GM18498 (cell line): ENCODE measurements around the gene RAB10.
"Not testable (repeated sequence)": the region's sequence is repeated elsewhere in the genome, so short reads cannot be mapped to it uniquely, and the experiment has no call there.

Source experiments
- ATAC-seq: cut with Tn5 transposase; IDR thresholded peaks from one replicate; pipeline ENCODE4 v1.9.1; 2021; ENCODE audit warnings: mild to moderate bottlenecking, moderate library complexity; ENCODE audit not compliant: unreplicated experiment

The RAB10 gene

DNA sequence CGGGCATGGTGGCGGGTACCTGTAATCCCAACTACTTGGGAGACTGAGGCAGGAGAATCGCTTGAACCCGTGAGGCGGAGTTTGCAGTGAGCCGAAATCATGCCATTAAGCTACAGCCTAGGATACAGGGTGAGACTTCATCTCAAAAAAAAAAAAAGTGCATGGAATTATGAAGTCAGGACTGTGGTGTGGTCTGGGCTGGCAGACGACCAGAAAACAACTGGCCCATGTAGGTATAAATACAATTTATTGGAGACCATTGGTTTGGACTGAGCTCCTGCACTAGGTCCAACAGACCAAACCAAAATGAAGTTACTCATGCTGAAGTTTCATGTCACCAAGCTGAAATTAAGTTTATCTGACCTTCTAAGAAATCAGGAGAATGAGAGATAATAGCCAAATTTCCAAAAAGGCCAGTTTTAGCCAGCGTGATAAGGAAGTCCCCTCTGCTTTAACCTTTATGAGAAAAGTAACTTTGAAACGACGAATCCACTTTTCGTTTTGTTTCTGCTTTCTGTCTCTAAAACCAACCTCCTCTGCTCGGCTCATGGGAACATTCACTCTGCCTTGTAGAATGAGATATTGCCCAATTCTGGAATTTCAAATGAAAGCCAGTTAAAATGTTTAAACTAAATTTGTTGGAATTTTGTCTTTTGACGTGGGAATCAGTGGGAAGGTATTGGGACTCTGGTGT is 17.7 kb upstream of the RAB10 start:
- ATAC-seq: no peak

DNA sequence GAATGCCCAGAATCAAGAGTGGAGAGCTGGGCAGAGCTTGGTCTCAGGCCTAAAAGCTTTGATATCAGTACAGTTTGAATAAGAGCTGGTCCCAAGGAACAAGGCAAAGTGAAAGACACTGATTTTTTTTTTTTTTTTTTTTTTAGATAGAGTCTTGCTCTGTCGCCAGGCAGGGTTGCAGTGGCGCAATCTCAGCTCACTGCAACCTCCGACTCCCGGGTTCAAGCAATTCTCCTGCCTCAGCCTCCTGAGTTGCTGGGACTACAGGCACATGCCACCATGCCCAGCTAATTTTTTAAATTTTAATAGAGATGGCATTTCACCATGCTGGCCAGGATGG is 17.2 kb upstream of the RAB10 start:
- not testable (repeated sequence) for ATAC-seq

DNA sequence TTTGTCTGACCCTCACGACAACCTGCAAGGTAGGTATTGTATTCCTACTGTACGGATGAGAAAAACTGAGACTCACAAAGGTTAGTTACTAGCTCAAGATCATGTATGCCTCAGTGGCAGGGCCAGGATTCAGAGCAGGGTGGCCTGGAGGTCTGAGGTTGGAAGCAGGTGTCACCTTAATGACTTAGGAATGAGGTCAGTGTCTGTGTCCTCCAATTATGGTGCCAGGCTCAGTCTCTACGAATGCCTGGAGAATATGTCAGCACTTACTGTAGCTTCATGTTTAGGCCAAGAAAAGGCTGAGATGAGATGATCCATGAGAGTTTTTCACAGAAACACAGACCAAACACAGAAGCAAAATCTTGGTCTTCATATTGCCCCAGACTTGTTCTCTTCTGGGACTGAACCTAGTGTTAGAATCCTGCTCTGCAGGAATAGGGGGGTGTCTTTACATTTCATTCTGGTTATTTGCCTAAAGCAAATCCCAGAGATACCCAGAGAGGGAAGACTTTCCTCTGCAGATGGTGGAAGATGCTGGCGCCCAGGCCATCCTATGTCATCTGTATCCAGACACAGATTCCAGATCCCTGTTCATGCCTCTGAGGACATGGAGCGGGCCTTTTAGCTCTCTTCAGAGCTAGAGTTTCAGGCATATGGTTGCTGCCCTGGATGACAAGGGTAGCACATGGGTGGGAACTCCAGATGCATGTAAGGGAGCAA is 16.3 kb upstream of the RAB10 start:
- no peak for ATAC-seq

DNA sequence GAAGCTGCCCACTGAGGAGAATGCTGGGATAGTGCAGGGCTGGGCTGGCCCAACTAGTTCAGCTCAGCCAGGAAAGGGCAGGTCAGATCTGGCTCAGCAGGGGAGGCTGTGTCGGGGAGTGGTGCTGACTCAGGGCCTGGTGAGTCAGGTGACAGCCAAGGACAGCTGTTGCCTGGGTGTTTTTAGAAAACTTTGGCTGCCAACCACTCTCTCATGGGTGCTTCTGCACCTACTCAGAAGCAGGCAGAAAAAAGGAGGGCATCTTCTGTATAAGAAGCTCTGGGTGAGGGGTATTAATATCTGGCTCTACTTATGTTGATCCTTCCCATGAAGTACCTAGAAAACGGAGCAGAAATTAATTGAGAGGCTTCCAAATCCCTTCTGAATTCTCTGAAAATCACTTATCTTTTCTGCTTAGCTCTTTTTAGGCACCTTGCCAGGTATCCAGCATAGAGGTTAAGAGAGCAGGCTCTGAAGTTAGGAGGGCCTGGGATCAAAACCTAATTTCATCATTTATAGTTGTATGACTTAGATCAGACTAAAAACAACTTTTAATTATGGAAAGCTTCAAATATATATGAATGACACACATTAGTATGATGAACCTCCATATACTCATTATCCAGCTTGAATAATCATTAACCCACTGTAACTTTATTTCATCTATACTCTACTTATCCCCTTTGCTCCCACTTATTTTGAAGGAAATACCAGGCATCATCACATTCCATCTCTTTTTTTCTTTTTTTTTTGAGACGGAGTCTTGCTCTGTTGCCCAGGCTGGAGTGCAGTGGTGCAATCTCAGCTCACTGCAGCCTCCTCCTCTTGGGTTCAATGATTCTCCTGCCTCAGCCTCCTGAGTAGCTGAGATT is 15.5 kb upstream of the RAB10 start:
- ATAC-seq: no peak

DNA sequence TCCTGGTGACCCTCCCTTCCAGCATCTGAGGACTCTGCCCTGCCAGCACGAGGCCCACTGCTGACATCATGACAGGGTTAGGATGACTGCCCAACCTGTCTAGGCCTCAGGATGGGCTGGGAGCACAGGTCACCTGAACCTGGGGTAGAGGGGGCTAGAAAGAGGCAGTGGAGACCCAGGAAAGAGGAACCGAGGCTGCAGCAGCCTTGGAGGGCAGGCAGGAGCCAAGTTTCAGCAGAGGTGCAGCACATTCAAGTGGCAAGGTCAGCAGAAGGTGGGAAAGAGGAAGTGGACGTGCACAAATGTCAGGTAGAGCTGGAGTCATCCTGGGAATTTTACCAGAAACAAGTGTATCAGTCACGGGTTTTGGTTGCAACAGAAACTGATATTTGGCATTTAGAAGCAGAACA is 13.6 kb upstream of the RAB10 start:
- no peak for ATAC-seq

DNA sequence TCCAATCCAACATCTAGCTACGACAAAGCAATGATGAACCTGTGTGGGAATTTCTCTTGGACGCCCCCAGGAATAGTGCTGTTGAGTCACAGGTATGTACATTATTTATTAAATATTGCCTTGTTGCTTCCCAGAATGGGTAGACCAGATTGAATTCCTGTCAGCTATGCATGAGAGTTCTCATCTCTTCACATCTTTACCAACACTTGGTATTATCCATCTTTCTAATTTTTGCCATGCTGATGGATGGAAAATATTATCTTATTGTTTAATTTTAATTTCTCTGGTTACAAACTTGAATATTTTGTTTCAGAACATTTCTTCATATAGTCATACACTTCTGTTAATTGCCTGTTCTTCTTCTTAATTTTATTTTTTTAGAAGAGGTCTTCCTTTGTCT is 9.6 kb upstream of the RAB10 start:
- ATAC-seq: no peak

DNA sequence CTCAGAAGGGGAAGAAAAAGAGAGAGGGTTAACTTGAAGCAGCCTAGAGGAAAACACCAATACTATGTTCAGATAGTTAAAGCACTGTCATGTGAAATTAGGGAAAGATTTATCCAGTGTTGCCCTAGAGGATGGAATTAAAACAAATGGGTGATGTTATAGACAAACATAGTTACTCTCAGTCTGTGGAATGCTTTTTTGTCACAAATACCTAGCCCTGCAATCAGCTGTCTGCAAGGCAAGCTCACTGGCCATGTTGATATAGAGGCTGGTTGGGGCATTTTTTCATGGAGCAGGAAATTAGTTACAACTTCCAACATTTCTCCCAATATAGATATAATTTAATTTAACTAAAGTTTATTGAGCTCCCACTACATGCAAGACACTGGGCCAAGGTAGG is 8.4 kb upstream of the RAB10 start:
- ATAC-seq: no peak

DNA sequence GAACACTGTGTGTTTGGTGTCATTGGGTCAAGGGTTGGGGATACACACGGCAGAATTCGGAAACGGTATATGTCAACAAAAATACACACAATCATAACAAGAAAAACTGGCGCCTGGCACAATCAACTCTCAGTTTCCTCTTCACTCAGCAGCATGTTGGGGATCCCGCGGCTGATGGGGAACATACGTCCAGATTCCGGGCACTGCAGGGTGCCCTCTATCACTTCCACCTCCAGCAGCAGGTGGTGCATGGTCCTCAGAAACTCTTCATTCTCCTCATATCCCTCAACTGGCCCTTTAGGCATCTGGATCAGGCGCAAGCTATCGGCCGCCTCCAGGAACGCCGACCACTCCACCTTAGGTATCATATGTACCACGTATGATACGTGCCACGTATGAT is 5.8 kb upstream of the RAB10 start:
- not testable (repeated sequence) for ATAC-seq

DNA sequence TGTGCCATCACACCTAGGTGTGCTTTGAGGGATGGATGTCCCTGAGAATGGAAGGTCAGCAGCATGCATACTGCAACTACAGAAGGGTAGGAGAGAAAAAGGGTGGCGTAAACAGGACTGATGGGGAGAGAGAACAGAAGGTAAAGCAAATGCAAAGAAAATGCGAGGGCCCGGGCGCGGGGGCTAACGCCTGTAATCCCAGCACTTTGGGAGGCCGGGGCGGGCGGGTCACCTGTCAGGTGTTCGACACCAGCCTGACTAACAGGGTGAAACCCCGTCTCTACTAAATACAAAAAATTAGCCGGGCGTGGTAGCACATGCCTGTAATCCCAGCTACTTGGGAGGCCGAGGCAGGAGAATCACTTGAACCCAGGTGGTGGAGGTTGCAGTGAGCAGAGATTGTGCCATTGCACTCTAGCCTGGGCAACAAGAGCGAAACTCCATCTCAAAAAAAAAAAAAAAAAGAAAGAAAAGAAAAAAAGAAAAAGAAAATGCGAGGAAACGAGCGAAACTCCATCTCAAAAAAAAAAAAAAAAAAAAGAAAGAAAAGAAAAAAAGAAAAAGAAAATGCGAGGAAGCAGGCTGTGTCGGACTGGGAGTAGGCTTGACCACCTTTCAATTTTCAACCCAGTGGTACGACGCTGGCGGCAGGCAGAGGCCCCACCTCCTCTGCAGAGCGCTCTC is 1.2 kb upstream of the RAB10 start:
- peak; percentile 3 for ATAC-seq

DNA sequence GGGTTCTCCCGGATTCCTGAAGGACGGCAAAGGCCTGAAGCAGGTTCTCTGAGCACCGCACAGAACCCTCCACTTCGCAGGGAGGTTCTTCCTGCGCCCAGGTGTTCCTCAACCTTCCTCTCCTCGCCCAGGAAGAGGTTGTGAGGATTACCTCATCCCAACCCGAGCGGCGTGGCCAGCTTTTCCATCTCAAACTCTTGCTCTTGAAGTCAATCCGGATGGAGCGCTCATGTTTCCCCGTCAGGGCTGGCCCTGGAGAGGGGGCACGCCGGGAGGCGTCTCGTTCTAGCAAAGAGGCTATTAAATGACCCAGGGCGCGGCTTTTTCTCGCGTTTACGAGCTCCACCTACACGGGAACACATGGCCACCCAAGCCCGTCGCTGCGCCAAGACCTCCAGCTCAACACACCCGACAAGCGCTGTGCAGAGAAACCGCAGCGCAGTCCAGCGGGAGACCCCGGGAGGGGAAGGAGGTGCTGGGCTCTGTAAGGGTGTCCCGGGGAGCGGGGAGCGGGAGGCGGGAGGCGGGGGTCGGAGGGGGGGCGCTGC is 540 bp upstream of the RAB10 start:
- ATAC-seq: peak; percentile 33

DNA sequence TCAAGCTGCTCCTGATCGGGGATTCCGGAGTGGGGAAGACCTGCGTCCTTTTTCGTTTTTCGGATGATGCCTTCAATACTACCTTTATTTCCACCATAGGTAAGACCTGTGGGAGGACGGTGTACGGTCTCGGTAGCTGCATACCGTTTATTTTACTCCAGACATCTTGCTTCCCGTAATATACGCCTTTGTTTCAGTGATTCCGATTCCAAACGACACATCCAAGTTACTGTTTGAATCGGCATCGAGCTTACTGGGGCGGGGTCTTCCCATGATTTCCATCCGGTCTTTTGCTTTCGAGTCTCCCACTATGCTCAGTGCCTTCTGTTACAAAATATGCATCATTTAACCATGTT is 731 bp downstream of the RAB10 start:
- ATAC-seq: no peak

DNA sequence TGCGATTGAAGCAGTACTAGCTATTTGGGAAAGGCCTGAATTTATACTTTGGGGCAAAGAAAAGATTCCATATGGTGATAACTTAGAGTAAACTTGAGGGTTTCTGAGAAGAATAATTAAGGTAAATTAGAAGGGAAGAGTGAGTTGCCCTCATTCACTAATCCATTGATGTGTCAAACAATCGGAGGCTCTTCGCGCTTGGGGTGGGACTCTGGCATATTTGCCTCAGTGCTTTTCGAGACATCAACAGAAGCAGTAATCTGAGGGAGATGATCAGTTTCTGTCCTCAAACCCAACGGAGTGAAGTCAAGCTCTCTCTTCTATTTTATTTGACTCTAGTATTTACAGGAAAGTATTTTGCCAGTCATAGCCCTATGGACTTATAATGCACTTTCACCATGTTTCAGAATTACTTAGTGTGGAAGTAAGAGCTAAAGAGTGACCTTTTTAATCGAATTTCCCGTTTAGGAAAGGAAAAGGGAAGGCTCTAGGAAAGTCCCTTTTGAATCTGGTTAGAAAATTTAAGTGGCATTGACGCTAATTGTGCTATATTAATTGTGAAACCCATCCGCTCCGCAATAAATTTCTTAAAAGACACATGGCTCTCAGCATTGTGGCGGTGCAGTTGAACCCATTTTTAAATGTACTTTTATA is 1.3 kb downstream of the RAB10 start:
- ATAC-seq: no peak

DNA sequence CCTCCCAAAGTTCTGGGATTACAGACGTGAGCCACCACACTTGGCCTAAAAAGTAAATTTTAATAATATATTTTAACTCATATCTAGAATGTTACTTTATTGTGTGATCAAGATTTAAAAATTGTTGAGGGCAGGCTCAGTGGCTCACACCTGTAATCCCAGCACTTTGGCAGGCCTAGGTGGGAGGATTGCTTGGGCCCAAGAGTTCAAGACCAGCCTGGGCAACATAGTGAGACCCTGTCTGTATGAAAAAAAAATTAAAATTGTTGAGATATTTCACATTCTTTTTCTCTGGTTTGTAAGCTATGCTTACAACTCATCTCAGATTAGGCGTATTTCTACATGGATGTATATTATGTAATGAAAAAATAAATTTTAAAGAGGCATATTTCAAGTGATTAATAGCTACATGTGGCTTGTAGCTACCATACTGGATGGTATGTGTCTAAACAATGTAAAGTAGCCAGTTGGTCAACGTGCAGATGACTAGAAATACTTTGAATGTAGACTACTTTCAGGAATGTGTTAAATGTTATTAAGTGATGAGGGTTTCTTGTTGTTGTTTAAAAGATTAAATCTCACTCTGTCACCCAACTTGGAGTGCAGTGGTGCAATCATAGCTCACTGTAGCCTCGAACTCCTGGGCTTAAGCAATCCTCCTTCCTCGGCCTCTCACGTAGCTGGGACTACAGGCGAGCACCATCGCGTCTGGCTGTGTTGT is 5.9 kb downstream of the RAB10 start:
- ATAC-seq: no peak

DNA sequence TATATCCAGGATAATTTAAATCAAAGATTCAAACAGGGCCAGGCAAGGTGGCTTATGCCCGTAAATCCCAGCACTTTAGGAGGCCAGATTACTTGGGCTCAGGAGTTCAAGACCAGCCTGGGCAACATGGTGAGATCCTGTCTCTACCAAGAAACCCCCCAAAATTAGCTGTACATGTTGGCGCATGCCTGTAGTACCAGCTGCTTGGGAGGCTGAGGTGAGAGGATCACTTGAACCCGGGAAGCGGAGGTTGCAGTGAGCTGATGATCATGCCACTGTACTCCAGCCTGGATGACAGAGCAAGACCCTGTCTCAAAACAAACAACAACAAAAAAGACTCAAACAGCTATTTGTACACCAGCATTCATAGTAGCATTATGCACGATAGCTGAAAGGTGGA is 9.2 kb downstream of the RAB10 start:
- ATAC-seq: no peak

DNA sequence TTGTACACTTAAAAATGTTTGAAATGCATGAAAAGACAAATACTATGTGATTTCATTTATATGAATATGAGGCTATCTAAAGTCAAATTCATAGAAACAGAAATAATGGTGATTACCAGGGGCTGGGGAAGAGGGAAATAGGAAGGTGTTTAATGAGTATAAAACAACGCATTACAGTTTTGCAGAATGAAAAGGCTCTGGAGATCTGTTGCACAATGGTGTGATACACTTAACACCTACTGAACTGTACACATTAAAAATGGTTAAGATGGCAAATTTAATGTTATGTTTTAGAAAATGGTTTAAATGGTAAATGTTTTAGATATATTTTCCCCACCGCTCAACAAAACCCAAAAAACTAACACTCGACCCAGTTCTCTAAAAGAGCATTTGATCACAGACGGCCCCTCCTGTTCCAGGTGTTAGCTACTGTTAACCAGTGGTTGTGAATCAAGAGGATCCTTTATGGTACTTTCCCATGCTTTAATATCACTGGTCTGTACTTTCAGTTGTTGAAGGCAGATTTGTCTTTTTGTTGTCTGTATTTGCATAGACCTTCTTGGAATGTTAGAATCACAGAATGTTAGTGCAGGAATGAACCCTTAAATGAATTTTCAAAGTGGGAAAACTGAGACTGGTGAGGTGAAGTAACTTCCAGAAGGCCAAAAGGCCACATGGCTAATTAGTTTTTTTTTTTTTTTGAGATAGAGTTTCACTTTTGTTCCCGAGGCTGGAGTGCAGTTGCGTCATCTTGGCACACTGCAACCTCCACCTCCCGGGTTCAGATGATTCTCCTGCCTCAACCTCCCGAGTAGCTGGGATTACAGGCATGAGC is 10.2 kb downstream of the RAB10 start:
- ATAC-seq: no peak

DNA sequence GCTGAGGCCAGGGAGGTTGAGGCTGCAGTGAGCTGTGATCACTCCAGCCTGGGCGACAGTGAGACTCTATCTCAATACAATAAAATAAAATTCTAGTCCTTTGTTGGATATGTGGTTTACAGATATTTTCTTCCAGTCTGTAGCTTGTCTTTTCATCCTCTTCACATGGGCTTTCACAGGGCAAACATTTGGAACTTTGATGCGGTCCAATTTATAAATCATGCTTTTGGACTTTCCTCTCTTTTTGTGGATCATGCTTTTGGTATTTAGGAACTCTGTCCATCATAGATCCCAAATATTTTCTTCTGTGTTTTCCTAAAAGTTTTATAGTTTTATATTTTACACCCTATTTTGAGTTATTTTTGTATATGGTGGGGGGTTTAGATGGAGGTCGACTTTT is 14.9 kb downstream of the RAB10 start:
- no peak for ATAC-seq

DNA sequence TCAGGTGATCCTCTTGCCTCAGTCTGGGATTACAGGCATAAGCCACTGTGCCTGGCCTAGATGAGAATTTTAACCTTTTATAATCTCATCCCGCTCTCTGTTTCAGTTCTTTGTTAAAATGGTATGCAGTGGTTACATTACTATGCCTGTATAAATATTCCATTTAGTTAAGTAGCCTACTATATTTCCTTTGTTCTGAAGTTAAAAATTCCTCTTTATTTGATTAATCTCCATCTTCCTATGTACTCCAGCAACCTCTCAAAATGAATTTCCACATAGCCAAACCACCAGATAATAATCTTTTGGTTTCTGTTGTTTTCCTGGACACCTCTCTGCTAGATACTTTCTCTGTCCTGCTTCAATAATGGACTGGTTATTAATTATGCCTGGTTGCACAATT is 15.8 kb downstream of the RAB10 start:
- no peak for ATAC-seq

DNA sequence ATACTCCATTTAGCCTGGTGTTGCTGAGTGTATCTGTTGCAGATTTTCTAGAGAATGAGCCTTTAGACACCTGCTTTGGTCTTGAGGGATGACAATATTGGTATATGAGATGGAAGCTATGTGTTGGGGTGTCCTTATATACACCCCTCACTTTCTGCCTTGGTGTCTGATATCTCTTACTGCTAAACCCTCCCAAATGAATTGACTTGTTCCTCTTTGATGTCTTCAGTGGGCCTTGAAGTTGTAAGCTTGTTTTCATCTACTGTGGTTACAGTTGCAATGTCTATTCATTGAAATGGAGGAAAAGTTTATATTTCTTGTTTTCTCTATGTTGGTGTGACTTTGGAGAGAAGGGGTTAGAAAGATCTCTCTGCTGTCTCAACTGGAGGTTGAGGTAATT is 18.9 kb downstream of the RAB10 start:
- ATAC-seq: no peak
